22Rv1 (cell line): ENCODE data around the gene CAMK4.

ENCODE experiments used
- CTCF ChIP-seq: fragments of 450-650 bp; IDR thresholded peaks from 2 replicates; pipeline ENCODE4 v1.5.1; 2017; ENCODE audit warnings: mild to moderate bottlenecking
- ZFX ChIP-seq: fragments of 450-650 bp; IDR thresholded peaks from 2 replicates; pipeline ENCODE4 v1.6.1; 2017; ENCODE audit warnings: antibody characterized with exemption, borderline replicate concordance

- no peak for TF ChIP-seq CTCF
- no peak for TF ChIP-seq ZFX
Measured at GRCh38 chr5:111252799-111253545, 28.8 kb downstream of the CAMK4 start.
